GM18511 (cell line): ENCODE results near the gene JADE2.
"Not testable (repeated sequence)": the region's sequence is repeated elsewhere in the genome, so short reads cannot be mapped to it uniquely, and the experiment has no call there.

Source experiments
- ATAC-seq: cut with Tn5 transposase; IDR thresholded peaks from one replicate; pipeline ENCODE4 v1.9.1; 2021; ENCODE audit warnings: mild to moderate bottlenecking, moderate library complexity; ENCODE audit not compliant: unreplicated experiment

JADE2 gene

DNA sequence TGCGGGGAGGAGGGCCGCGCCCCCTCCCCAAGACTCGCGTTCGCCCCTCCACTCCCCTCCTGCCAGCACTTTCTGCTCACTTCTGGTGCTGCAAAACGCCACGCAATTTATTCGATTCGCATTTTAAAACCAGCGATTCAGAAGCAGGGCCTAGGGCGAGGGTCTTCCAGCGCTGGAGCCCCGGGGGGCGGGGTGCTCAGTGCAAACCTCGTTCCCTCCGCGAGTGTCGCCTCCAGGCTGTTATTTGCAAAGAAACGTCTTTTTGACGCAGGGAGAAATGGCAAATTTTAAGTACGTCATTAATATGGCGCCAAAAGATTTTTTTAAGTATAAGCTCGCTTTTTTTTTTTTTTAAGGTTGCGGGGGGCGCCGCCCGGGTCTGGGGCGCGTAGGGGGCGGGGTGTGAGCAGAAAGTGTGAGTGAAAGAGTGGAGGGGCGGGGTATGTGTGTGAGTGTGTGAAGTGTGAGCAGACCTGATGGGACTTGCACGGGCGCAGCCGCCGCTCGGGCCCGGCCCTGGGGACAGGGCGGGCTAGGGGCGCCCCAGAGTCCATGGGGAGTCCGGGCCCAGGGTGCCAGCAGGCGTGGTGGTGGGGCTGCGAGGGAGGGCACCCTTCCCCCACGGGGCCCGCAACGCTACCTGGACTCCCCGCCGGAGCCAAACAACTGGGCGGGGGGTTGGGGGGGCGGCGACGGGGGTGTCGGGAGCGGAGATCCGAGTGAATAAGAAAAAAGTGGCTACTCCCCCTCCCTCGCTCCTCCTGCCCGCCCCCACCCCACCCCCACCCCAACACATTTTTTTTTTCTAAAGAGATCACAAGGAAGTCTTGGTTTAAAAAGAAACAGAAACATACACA lies at the start of gene JADE2:
Gene JADE2, plus strand, starts transcription at position 845 of the 857 bp plus-strand sequence. CDS start 10,188 bp downstream, outside the sequence.
- peak; percentile 44 for ATAC-seq

DNA sequence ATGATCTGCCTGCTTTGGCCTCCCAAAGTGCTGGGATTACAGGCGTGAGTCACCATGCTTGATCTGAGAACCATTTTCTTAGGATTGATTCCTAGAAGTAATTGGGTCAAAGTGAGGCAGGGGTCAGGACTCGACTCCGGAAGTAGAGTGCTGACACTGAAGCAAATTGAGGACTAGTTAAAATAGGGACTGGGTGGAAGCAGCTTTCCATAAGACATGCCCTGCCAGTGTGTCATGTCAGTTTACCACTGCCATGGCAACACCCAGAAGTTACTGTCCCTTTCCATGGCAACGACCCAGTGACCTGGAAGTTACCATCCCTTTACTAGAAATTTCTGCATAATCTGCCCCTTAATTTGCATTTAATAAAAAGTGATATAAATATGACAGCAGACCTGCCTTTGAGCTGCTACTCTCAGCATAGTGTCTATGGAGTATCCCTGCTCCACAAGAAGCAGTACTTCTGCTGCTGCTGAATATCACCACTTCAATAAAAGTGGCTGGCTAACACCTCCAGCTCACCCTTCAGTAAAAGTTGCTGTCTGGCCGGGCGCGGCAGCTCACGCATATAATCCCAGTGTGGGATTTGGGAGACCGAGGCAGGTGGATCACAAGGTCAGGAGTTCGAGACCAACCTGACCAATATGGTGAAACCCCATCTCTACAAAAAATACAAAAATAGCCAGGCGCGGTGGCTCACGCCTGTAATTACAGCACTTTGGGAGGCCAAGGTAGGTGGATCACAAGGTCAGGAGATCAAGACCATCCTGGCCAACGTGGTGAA lies 47.8 kb upstream of the JADE2 start:
- ATAC-seq = no peak

GRCh38 chr5:134479839-134480238 lies 45.6 kb upstream of the JADE2 start:
- no peak for ATAC-seq

DNA sequence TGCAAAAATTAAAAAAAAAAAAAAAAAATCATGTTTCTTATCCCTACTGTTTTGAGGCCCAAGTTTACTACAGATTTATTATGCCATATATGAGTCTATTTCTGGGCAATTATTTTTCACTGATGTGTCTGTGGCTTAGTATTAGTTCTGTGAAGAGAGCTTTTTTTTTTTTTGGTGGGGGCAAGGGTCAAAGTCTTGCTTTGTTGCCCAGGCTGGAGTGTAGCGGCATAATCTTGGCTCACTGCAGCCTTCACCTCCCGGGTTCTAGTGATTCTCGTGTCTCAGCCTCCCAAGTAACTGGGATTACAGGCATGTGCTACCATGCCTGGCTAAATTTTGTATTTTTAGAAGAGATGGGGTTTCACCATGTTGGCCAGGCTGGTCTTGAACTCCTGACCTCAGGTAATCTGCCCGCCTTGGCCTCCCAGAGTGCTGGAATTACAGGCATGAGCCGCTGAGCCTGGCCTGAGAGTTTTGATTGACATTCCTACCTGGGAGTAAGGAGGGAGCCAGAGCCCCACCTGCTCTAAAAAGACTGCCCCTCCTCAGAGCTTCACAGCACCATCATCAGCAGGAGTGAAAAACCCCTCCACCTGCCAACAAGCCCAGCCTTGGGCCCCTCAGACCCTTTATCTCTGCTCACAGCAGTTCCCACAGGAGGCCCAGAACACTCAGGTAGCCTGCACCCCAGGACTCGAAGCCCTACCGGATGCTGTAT lies 36.1 kb upstream of the JADE2 start:
- no peak for ATAC-seq

DNA sequence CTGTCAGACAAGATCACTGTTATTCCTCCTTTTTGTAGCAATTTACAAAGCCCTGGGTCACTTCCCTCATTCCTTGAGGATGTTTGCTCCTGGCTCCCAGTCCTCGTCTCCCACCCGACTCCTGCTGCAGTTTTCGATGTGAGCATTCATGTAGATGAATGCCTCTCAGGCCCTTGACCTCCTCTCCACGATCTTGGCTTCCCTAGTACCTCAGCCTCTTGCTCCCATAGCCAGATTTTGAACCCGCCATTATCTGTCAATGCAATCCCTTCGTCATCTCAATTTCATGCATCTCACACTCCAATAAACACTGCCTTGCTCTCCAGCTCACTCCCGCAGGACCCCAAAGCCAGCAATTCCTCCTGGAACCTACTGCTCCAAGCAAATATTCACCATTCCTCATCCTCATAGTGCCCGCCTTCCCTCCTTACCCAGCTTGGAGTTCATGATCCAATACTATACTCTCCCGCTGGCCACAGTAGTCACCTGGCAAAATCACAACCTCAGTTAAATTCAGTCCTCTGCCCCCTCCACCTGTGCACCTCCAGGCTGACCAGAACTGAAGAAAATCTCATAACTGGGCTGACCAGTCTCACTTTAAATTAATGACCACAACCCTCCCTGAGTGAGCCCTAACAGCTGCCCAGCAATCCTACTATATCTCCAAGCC lies 35.1 kb upstream of the JADE2 start:
- ATAC-seq = no peak

GRCh38 chr5:134490925-134491271 lies 34.6 kb upstream of the JADE2 start:
- no peak for ATAC-seq

DNA sequence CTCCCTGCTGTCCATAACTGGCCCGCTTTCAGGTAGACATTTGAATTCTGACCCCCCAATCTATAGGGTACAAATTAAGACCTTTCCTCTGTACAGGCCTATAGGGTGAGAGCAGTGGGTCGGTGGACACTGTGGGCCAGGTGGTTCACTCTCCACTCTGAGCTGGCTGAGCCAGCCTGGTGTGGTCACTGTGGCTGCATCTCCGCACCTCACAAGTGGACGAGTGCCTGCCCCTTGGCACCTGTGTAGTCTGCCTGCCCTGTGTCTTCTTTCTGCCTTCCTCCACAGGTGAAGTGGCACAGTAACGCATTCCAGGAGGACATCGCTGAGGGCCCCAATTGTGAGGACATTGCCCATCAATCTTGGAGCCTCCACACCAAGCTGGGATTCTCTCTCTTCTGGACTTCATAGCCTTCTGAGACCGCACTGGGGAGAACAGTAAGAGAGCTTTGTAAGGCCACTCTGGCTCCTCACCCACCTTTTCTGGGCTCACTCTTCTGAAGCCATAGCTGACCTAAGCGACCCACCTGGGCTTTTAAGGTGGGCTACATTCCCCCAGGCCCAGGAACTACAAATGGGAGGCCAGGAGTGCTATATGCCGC lies 33.5 kb upstream of the JADE2 start:
- ATAC-seq = no peak

GRCh38 chr5:134492568-134492967 lies 32.9 kb upstream of the JADE2 start:
- ATAC-seq = no peak

DNA sequence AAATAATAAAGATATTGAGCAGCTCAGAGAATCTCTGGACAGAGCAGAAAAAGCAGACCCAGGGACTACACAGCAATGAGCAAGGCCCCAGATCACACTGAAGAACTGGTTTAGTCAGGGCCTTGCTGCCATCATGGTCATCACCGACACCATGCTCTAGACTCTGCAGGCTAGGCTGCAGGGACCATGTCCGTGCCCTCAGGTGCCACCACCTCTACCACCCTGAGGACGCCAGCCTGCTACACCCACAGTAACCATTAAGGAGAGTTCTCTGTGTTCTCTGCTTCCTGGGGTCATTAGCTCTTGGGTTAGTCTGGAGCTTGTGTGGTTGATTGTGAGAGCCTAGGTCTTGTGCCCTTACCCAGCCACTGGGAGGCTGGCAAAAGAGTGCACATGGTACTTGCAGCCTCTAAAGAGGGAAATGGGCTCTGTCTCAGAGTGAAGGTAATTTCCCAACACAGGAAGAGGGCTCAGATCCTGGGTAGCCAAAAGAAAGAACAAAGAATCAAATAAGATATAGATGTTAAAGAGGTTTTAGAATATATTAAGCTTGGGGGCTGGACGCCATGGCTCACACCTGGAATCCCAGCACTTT lies 31.9 kb upstream of the JADE2 start:
- no peak for ATAC-seq

DNA sequence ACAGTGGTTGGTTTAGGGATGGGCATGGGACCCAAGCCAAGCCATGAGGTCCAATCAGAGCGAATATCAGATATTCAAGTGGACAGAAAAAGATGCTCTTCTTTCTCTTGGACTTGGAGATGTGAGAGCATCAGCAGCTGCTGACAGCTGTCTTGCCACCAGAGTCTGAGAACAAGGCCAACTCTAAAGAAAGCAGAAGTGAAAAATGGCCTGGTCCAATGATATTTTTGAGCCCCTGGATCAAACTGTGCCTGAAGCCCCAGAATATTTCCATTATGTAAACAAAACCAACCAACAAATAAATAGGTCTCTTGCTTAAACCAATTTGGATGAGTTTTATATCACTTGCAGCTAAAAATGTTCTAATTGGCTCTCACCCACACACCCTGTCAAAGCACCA lies 30.7 kb upstream of the JADE2 start:
- ATAC-seq = no peak

GRCh38 chr5:134499905-134500304 lies 25.6 kb upstream of the JADE2 start:
- ATAC-seq = not testable (repeated sequence)

- no peak for ATAC-seq
Measured at GRCh38 chr5:134500699-134501430, 24.6 kb upstream of the JADE2 start.

- ATAC-seq = no peak
Measured at GRCh38 chr5:134502259-134502658, 23.2 kb upstream of the JADE2 start.

DNA sequence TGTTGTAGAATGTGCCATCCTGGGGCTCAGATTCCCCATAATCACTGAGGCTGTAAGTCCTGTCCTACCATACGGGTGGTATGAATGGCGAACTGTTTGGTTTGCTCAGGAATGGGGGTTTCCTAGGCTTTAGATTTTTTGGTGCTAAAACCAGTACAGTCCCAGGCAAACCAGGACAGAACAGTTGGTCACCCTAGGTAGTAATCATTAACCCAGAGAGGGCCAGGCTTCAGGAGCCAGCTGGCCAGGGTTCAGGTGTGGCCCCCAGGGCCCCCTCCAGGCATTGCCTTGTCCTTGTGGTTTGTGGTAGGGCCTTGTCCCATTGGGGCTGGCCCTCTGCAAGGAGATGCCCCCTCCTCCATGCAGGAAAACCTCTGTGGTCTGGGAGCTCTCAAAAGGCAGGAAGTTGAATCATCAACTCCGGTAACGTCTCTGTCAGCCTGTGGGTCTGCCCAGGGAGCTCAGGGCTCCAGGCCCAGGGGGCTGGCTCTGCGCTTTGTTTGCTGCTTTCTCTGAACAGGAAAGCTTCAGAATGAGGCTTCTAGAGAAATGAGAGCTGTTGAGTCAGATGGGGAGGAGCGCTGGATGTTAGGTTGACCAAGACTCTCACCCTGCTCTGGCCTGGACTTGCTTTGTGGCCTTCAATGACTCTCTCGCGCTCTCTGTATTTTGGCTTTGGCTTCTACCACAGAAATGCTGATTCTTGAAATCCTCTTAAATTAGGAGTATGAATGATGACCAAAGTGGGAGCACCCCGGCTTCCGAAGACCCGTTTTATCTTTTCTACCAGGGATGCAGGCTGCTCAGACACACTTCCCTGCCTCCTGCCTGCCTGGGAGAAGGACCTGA lies 22.2 kb upstream of the JADE2 start:
- ATAC-seq = peak; percentile 91

DNA sequence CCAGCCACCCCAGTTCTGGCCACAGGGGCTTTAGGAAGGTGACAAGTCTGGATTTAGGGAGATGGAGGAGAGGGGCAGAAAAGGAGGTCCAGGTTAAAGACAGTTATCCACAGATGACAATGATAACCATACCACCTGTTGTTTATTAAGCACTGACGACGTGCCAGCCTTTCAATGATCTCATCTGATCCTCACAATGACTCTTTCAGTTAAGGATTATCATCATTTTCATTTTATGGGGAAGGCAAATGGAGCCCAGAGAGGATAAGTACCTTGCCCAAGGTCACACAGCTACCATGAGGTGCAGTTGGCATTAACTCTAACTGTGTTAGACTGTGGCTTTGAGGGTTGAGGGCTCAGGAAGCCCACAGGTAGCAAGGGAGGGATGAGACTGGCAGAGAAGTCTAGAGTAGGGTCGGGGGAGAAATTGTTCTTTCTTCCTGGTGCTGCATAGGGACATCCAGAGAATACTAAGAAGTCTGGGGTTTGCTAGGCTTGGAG lies 21.5 kb upstream of the JADE2 start:
- no peak for ATAC-seq

GRCh38 chr5:134504629-134505300 lies 20.7 kb upstream of the JADE2 start:
- ATAC-seq = no peak

- ATAC-seq = no peak
Measured at GRCh38 chr5:134506054-134507039, 19.1 kb upstream of the JADE2 start.
